ENCODE results near the gene BPTF.
"Not testable (repeated sequence)": the region's sequence is repeated elsewhere in the genome, so short reads cannot be mapped to it uniquely, and the experiment has no call there.

BPTF gene

DNA sequence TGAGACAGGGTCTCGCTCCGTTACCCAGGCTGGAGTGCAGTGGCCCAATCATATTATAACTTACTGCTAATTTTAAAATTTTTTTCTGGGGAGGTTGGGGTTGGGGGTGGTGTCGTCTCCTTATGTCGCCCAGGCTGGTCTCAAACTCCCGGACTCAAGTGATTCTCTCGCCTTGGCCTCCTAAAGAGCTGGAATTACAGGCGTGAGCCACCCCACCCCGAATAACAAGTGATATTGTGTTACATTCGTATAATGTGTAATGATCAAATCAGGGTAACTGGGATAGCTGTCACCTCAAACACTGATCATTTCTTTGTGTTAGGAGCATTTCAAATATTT is 194.0 kb downstream of the BPTF start:
- no peak for DNase-seq

DNA sequence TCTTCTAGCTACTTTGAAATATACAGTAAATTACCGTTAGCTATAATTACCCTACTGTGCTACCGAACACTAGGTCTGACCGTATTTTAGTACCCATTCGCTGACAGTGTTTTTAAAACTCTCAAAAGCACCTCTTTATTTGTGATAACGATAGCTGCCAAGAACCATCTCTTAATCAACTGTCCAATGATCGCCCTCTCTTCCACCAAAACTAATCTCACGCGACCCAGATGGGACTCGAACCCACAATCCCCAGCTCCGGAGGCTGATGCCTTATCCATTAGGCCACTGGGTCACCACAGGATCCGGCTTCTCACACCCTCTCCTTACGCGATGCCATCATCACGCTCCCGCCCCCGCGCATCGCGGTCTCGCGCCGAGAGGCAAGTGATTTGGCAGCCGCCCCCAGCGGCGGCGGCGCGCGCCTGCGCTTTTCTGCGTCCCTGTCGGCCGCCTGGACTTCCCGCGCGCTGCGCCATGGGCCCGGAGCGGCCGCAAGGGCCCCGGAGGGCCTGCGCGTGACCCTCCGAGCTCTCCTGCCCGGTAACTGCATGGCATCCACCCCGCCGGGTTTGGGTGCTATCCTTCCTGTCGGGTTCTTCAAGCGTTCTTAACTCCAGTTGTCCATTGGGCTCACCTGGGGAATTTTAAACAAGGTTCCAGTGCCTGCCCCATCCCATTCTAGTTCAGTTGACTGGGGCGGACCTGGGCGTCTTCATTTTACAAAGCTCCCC is 194.5 kb downstream of the BPTF start:
- peak; percentile 98 for DNase-seq

DNA sequence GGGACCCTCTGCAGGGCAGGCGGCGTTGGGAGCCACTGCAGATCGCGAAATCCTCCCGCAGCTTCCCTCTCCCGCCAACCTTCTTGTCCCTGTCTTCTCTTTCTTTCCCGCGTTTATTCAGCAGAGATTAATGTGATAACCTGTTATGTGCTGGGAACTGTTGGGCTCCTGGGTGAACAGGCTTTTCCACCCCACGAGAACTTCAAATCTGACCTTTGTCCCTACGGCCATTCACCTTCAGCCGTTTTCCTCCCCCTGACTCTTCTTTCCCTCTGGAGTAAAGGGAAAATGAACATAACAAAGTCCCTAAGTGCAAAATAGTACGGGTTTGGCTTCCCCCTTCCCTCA is 195.1 kb downstream of the BPTF start:
- no peak for DNase-seq

DNA sequence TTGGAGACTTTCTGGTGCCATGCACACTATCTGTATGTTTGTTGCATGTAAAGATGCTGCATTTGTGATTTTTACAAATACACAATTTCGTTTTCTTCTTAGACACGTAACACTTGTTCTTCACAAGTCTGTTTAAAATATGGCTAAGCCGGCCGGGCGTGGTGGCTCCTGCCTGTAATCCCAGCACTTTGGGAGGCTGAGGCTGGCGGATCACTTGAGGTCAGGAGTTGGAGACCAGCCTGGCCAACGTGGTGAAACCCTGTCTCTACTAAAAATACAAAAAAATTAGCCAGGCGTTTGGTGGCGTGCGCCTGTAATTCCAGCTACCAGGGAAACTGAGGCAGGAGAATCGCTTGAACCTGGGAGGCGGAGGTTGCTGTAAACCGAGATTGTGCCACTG is 195.5 kb downstream of the BPTF start:
- DNase-seq = not testable (repeated sequence)

DNA sequence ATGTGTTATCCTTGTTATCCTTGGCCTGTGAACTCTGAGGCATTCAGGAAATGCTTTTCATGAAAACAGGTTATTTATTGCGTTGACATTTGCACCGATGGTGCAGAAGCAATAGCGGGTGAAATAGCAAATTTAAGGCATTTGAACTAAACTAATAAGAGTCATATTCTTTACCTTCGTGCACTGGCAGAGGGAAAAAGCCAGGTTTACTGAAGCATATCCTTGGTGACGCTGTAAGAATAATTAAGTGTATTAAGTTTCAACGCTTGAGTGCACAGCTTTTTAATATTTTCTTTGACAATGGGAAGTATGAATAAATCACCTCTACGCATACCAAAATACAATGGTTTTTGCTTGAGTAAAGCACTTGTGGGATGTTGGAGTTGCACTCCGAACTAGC is 196.7 kb downstream of the BPTF start:
- DNase-seq = no peak

DNA sequence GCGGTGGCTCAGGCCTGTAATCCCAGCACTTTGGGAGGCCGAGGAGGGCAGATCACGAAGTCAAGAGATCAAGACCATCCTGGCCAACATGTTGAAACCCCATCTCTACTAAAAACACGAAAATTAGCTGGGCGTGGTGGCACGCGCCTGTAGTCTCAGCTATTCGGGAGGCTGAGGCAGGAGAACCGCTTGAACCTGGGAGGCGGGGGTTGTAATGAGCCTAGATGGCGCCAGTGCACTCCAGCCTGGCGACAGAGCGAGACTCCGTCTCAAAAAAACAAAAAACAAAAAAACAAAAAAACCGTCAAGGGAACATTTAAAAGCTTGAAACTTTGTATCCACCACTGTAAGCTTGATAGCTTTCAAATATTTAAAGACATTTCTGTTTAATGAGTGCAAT is 197.2 kb downstream of the BPTF start:
- DNase-seq = not testable (repeated sequence)

DNA sequence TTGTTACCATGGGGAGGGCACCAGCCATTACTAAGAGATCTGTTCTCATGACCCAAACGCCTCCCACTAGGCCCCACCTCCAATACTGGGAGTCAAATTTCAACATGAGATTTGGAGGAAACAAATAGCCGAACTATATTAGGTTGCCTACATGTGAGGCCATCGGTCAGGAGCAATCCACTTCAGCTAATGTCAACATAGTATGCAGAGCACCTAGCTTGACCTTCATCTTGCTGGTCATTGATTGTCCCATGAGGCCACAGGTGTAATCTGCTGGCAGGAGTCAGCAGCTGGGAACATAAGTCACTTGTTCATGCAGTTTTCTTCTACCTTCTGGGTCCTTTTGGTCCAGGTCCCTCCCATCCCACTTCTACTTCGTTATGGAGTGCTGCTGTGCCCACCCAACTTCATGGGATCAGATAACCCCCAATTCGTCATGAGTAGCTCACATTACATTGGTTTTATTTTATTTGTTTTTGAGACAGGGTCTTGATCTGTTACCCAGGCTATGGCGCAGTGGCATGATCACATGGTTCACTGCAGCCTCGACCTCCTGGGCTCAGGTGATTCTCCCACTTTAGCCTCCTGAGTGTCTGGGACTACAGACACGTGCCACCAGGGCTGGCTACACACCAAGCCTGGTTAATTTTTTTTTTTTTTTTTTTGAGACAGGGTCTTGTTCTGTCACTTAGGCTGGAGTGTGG is 204.4 kb downstream of the BPTF start:
- DNase-seq = no peak

All from inflammatory macrophage treated with lipopolysaccharide for 4 hours (primary cell).